ENCODE results near the gene APOBEC3A.
"Not testable (repeated sequence)": the region's sequence is repeated elsewhere in the genome, so short reads cannot be mapped to it uniquely, and the experiment has no call there.

The APOBEC3A gene

GRCh38 chr22:38958651-38958943 lies 1.2 kb downstream of the APOBEC3A start:
- DNase-seq (ENCODE audit: low read depth, low spot score), result not testable (repeated sequence)

- no peak for DNase-seq (ENCODE audit: low read depth, low spot score)
Observed at GRCh38 chr22:38959590-38959989, 2.2 kb downstream of the APOBEC3A start.

- DNase-seq (ENCODE audit: low read depth, low spot score), result not testable (repeated sequence)
Observed at GRCh38 chr22:38960673-38961072, 3.3 kb downstream of the APOBEC3A start.

GRCh38 chr22:38963291-38963738 lies 5.9 kb downstream of the APOBEC3A start:
- DNase-seq (ENCODE audit: low read depth, low spot score), result not testable (repeated sequence)

- DNase-seq (ENCODE audit: low read depth, low spot score), result no peak
Observed at GRCh38 chr22:38963872-38964271, 6.5 kb downstream of the APOBEC3A start.

GRCh38 chr22:38964306-38964705 lies 6.9 kb downstream of the APOBEC3A start:
- no peak for DNase-seq (ENCODE audit: low read depth, low spot score)

GRCh38 chr22:38964989-38965388 lies 7.6 kb downstream of the APOBEC3A start:
- no peak for DNase-seq (ENCODE audit: low read depth, low spot score)

GRCh38 chr22:38965614-38966379 lies 8.4 kb downstream of the APOBEC3A start:
- DNase-seq (ENCODE audit: low read depth, low spot score), result no peak

- DNase-seq (ENCODE audit: low read depth, low spot score), result no peak
Observed at GRCh38 chr22:38966380-38966702, 8.9 kb downstream of the APOBEC3A start.

GRCh38 chr22:38966942-38967341 lies 9.5 kb downstream of the APOBEC3A start:
- DNase-seq (ENCODE audit: low read depth, low spot score), result no peak

GRCh38 chr22:38967451-38968450 lies 10.3 kb downstream of the APOBEC3A start:
- DNase-seq (ENCODE audit: low read depth, low spot score), result no peak

- DNase-seq (ENCODE audit: low read depth, low spot score), result no peak
Observed at GRCh38 chr22:38968801-38969200, 11.4 kb downstream of the APOBEC3A start.

GRCh38 chr22:38970551-38970950 lies 13.1 kb downstream of the APOBEC3A start:
- DNase-seq (ENCODE audit: low read depth, low spot score), result no peak

- DNase-seq (ENCODE audit: low read depth, low spot score), result no peak
Observed at GRCh38 chr22:38971202-38971601, 13.8 kb downstream of the APOBEC3A start.

GRCh38 chr22:38971791-38972190 lies 14.4 kb downstream of the APOBEC3A start:
- no peak for DNase-seq (ENCODE audit: low read depth, low spot score)

- DNase-seq (ENCODE audit: low read depth, low spot score), result no peak
Observed at GRCh38 chr22:38972558-38972957, 15.1 kb downstream of the APOBEC3A start.

GRCh38 chr22:38973289-38974169 lies 16.1 kb downstream of the APOBEC3A start:
- DNase-seq (ENCODE audit: low read depth, low spot score), result peak; percentile 24

- DNase-seq (ENCODE audit: low read depth, low spot score), result no peak
Observed at GRCh38 chr22:38974170-38974825, 16.9 kb downstream of the APOBEC3A start.

GRCh38 chr22:38974826-38975175 lies 17.4 kb downstream of the APOBEC3A start:
- no peak for DNase-seq (ENCODE audit: low read depth, low spot score)

GRCh38 chr22:38977289-38977688 lies 19.9 kb downstream of the APOBEC3A start:
- DNase-seq (ENCODE audit: low read depth, low spot score), result not testable (repeated sequence)

- not testable (repeated sequence) for DNase-seq (ENCODE audit: low read depth, low spot score)
Observed at GRCh38 chr22:38980587-38980986, 23.2 kb downstream of the APOBEC3A start.
